ENCODE data around the gene ENTR1. TPM values are rescaled to one million over a fixed set of nuclear protein-coding genes. Genes with fewer than 3 reads are reported as not detected.

The ENTR1 gene, protein sequence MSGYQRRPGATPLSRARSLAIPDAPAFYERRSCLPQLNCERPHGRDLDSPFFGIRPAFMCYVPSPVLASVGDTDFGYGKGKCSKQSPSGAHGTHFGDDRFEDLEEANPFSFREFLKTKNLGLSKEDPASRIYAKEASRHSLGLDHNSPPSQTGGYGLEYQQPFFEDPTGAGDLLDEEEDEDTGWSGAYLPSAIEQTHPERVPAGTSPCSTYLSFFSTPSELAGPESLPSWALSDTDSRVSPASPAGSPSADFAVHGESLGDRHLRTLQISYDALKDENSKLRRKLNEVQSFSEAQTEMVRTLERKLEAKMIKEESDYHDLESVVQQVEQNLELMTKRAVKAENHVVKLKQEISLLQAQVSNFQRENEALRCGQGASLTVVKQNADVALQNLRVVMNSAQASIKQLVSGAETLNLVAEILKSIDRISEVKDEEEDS
- 21.9 and 22.3 TPM in 2 replicates for total RNA-seq

GRCh38 chr9:136410500-136411287 lies at the start of gene ENTR1, which contains the start of gene PMPCA:
Gene ENTR1 (minus strand): TSS chr9:136410614. CDS start chr9:136410397, 217 bp downstream.
Gene PMPCA (plus strand): TSS chr9:136410658. CDS start chr9:136410669, 11 bp downstream.

DNA sequence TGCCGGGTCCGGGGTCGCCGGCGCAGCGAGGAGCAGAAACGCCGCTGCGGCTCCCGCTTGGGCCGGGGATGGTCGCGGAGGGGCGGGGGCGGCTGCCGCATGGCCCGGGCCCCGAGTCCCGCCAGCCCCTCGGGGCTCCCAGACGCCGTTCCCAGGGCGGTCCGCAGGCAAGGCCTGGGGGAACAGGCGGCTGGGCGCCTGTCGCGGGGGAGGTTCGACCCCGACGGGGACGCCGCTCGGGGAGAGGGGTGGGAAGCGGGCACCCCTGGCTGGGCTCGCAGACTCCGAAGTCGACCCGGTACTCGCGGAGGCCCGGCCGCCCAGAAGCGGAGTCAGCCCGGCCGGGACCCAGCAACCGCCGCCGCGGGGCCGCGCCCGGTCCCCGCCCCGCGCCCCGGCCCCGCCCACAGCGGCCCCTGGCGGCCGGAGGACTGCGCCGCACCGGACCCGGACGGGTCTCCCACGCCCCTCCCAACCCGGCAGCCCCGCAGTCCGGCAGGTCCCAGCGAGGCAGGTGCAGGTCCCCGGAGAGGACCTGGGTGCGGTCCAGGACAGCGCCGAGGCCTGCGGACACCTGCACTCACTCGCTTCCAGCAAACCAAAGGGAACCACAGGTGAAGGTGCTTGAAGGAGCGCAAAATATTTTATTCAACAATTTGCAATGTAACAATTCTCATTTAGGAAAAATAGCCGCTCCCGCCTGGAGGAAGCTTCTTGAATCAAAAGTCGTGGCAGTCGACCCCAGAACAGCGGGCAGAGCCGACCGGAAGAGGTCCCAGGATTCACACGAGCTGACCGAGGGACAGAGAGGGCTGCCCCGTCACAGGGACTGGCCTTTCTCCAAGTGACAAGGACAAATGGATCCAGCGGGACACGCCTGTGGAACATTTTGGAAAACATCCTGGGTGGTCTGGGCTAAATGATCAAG lies 29.3 kb upstream of the ENTR1 start, which contains the start of gene INPP5E:
TSS of gene INPP5E (minus strand) at position 365 of the 928 bp plus-strand sequence. CDS start 426 bp downstream, outside the sequence.

GRCh38 chr9:136400038-136400834 lies 10.2 kb downstream of the ENTR1 start, which contains the start of gene SNAPC4:
Gene SNAPC4 (minus strand): TSS chr9:136400170. CDS start chr9:136398428, 1,742 bp downstream.

DNA sequence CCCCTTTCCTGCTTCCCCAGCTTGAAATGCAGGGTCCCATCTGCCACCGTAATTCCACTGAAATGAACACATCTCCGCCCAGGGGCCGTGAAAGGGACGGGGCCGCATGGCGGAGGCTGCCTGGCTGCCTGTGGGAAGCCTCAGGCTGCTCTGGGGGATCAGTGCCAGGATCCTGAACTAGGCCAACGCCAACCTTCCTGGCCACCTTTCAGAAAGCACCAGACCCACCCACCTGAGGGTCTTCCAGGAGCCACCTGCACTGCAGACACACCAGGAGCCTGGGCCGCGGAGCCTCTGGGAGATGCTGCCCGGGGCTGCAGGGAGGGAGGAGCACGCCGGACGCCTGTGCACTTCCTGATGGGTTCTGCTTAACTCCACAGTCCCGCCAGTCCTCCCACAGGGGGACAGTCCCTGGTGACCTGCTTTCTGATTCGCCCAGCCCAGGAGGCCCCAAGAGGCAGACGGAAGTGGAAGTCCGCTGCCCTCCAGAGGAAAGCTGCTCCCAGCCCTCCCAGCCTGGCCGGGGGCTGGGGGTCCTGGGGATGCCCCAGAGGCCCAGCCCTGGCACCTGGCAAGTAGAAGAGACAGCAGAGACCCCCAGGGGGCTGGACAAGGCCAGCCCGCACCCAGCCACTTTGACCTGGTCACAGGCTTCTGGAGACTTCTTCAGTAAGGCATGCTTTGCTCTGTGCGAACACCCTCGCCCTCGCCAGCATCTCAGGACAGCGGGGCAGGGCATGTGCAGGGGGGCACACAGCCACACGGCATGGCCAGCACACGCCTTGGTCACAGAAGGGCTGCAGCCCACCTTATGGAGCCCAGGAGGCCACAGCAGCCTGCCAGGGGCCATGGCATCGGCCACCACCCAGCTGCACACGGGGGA lies 36.9 kb downstream of the ENTR1 start, which contains the start of gene CARD9:
TSS of gene CARD9 (minus strand) at position 370 of the 883 bp plus-strand sequence. CDS start 1,591 bp downstream, outside the sequence.

DNA sequence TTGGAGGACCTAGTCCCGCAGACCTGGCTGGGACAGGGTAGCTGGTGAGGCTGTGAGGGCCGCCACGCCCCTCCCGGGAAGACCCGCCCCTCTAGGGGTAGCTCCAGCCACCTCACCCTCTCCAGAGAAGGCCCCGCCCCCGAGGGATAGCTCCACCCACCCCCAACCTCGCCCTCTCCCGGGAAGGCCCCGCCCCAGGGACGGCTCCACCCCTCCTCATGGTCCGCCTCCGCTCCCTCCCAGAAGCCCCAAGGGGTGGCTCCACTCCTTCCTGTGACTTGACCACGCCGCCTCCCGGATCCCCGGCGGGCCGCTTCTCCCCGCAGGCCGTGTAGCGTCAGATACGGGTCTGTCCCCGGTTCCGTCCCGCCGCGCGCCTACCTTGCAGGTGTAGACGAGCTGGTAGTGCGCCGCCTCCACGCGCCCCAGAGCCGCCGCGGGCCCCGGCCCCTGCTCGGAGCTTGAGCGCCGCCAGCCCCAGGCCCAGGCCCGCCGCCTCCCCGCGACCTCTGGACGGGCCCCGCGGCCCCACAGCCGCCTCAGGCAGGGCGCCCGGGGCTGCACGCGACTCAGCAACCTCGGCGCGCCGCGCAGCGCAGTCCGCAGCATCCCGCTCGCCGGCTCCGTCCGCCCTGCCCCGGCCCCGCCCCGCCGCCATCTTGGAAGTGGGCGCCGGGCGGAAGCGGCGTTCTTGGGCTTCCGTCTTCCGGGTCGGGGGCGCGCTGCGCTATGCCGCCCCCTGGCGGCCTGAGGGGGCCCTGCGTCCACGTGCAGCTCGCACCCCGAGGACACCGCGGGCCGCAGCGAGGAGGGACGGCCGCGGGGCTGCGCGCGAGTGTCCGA lies 47.1 kb downstream of the ENTR1 start, which contains the start of gene DNLZ:
TSS of gene DNLZ (minus strand) at position 639 of the 843 bp plus-strand sequence. CDS start at position 609, 30 bp downstream.

Other genes starting within 250 kb of the ENTR1 start
- not detected in 2 replicates for gene LHX3, start 205.5 kb downstream of the ENTR1 start, total RNA-seq
- 5.3 and 5.9 TPM in 2 replicates for gene QSOX2, start 164.8 kb downstream of the ENTR1 start, total RNA-seq
- gene CCDC187, start 106.5 kb downstream of the ENTR1 start, total RNA-seq: not detected in 2 replicates
- 13.8 and 19.9 TPM in 2 replicates for gene GPSM1, start 83.1 kb downstream of the ENTR1 start, total RNA-seq
- 10.0 and 11.8 TPM in 2 replicates for gene DNLZ, start 46.9 kb downstream of the ENTR1 start, total RNA-seq
- gene CARD9, start 36.9 kb downstream of the ENTR1 start, total RNA-seq: 0.09 and 0.43 TPM in 2 replicates
- gene SNAPC4, start 10.4 kb downstream of the ENTR1 start, total RNA-seq: 2.9 and 5.8 TPM in 2 replicates
- 33.1 and 38.8 TPM in 2 replicates for gene PMPCA, start within 50 bp of the ENTR1 start, total RNA-seq
- gene INPP5E, start 29.2 kb upstream of the ENTR1 start, total RNA-seq: 3.3 and 3.5 TPM in 2 replicates
- gene SEC16A, start 72.4 kb upstream of the ENTR1 start, total RNA-seq: 13.2 and 15.3 TPM in 2 replicates
- 66.1 and 122 TPM in 2 replicates for gene NOTCH1, start 135.4 kb upstream of the ENTR1 start, total RNA-seq